ENCODE data around the gene TBX4.

TBX4 gene

GRCh38 chr17:61452301-61453290 is at the start of gene TBX4:
TBX4 (plus strand) TSS chr17:61452422; CDS start chr17:61456491, 4,069 bp downstream.
- no peak for DNase-seq

DNA sequence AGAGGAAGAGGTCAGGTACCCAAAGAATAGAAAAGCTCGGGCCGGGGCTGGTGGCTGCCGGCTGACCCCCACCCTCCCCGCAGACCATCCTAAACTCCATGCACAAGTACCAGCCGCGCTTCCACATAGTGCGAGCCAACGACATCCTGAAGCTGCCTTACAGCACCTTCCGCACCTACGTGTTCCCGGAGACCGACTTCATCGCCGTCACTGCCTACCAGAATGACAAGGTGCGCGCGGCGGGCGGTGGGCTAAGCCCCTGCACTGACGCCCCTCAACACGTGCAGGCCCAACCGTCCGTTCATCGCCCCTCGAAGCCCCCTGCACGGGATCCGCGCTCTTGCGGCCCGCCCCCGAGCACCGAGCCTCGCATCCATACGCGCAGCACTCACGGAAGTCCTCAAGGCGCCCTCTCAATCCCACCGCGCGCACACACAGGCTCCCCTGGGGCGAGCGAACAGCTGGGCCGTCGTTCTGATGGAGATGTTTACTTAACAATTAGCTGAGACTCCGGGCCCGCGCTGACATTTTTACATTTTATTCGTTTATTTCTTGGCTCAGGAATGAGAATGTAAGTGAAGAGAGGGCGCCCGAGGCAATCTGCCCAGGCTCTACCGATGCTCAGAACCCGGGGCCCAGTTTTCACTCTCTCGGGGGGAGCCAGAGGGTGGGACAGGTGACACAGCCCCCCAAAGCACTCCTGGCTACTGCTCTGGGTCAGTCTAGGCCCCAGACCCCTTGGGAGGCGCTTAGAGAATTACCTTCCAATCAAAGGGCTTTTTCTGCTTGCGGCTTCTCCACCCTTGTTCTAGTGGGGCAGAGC is 49.0 kb upstream of the TBX4 start:
- DNase-seq, result no peak

DNA sequence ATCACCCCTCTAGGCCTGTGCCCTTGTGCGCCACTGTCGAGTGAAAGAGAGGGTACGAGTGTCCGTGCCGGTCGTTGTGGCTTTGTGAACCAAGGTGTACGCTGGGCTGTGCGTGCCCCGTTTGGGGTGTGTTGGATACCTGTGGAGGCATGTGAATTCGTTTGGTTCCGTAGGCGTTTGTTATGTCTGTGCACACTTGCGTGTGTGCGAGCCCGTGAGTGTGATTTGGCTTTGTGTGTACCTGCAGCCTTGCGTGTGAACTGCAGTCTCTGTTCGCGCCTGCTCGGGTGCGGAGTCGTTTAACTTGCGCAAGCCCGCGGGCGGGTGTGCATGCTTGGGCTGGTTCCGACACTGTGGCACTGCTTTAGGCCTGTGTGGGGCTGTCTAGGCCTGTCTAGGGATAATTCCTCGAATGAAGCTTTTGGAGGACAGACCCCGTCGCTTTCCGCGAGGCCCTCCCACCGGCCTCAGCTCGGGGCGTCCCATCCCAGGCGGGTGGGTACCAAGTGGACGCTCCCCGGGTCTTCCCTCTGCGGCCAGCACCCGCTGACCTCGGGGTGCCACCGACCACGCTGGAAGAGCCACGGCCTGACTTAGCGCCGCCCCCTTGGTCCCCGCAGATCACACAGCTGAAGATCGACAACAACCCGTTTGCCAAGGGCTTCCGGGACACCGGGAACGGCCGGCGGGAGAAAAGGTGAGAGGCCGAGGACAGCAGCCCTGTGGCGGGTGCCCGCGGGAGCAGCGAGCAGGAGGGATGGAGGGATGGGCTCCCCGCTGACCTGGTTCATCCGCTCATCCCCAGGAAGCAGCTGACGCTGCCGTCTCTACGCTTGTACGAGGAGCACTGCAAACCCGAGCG is 48.2 kb upstream of the TBX4 start:
- DNase-seq, result no peak

DNA sequence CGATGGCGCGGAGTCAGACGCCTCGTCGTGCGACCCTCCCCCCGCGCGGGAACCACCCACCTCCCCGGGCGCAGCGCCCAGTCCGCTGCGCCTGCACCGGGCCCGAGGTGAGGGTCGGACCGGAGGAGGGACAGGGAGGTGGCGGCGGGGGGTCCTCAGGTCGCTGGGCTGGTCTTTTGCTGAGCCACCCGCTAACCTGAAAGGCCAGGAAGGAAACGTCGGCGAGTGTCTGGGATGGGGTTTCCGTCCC is 47.6 kb upstream of the TBX4 start:
- DNase-seq, result no peak

GRCh38 chr17:61404913-61405685 is 47.1 kb upstream of the TBX4 start:
- DNase-seq, result no peak

- DNase-seq, result no peak
Measured at GRCh38 chr17:61405686-61406536, 46.3 kb upstream of the TBX4 start.

DNA sequence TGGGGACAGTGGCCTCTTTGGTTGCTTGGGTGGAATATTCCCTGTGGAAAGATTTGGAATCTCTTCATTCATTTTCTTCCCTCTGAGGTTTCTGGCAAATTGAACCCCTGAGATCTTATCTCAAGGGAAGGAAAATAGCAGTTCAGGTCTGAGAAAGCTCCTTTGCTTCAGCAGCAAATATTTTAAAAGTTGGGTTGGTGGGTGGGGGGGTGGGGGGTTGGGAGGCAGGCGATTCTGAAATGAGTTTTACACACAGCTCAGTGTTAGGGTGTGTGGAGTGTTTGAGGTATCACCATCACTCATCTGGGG is 45.7 kb upstream of the TBX4 start:
- DNase-seq, result no peak

DNA sequence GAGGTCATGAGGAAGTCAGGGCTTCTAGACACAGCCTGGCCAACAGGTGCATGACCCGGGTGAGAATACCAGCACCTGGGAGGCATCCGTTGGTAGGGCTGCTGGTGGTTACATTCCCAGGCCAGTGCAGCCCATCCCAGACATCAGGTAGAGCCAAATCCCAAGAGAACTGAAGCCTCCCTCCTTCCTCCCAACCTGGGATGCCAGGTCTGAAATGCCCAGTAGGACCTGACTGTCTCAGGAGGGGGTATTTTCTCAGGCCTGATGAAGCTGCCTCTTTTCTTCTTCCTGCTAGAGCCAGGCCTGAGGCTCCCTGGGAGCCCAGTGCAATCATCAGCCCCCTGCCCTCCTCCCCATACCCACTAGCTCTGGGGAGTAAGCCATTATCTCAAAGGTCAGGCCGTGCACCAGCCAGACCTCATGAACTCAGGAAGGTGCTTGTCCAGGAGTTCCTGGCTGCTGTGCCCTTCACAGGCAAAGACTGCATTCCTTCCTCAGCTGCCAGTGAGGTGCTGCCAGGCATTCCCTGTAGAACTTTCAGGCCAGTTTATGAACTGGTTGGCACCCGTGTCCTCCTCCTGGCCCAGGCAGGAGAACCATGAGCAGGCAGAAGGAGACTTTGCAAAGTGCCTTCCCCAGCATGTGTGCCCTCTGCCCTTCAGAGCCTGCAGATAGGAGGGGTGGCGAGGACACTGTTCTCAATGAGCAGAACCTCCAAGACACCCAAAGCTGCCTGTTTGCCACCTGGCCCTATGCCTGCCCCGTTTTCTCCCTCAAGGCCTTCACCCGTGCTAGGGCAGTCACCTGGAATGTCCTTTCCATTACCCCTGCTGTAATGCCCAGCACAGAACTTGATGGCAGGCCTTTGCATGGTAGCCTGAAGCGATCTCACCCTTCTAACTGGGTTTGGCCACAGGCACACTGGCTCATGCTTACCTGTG is 45.0 kb upstream of the TBX4 start:
- no peak for DNase-seq

GRCh38 chr17:61408151-61409041 is 43.8 kb upstream of the TBX4 start:
- DNase-seq, result no peak

GRCh38 chr17:61409301-61410112 is 42.7 kb upstream of the TBX4 start:
- DNase-seq, result peak; percentile 70

DNA sequence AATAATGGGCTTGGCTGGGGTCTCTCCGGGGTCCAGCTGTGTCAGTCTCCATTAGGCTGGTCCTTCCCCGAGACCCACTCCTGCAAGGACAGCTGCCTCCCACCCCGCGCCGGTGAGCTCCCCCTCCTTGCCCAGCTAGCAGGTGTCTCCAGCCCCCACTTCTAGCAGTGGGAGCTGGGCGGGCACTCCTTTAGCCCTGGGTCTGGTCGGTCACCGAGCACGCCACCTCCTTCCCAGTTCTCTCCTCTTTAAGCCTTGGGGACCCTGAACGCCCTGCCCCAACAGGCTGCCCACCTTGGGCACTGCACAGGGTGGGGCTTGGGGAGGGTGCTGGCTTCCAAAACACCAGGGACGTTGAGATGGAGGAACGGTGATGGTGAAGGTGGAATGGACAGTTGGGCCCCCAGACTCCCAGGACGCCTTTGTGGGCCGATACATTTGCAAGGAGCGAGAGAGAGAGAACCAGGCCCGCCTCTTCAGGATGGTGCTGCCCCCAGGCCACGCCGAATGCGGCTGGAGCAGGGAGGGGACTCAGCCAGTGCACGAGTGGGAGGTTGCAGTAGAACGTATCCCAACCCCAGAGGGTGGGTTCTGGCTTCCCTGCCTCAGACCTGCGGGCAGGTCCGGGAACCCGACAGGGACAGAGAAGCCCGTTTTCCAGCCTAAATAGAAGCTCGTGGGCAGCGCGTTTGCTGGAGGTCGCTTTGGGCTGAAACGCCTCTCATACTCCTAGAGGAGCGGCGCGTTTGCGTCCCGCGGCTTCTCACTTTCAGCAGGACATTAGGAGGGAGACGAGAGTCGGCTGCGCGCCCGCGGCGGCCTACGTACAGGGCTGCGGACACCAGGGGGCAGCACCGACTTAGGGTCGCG is 41.8 kb upstream of the TBX4 start:
- DNase-seq, result peak; percentile 84

- DNase-seq, result no peak
Measured at GRCh38 chr17:61411011-61411260, 41.3 kb upstream of the TBX4 start.

DNA sequence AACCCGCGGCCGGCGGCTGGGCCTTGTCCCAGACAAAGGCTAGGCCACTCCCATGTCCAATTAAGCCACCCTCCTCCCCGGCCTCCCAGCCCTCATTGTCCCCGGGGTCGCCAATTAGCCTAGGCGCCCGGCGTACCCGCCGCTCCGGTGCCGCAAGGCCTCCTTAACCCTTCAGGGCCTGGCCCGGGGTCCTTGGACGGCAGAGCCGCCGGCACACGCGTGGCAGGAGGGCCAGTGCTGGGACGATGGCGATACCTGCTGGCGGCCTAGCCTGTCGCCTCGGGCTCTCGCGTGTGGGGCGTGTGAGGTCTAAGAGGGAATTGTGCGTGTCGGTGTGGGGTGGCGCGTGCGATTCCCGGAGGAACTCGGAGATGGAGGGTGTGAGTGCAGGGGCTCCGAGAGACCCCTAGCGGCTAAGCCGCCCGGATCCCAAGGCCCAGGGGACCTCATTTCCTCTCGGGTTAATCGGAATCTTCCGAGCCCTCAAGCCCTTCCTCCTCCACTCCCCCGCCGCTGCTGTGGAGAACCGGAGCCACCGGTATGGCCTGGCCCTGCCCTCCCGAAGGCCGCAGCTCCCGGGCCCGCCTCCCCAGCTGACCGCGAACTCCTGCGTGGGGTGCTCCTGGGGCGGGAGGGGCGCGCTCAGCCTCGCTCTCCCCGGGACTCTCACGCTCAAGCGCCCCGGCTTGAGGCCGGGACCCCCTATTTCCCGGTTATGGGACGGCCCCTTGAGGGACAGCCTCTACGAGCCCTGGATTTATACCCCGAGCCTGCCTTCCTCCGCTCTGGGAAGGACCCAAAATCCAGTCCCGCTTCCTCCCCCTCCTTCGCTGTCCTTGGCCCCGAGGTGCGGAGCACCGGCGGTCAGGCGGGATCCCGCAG is 40.7 kb upstream of the TBX4 start:
- peak; percentile 46 for DNase-seq

DNA sequence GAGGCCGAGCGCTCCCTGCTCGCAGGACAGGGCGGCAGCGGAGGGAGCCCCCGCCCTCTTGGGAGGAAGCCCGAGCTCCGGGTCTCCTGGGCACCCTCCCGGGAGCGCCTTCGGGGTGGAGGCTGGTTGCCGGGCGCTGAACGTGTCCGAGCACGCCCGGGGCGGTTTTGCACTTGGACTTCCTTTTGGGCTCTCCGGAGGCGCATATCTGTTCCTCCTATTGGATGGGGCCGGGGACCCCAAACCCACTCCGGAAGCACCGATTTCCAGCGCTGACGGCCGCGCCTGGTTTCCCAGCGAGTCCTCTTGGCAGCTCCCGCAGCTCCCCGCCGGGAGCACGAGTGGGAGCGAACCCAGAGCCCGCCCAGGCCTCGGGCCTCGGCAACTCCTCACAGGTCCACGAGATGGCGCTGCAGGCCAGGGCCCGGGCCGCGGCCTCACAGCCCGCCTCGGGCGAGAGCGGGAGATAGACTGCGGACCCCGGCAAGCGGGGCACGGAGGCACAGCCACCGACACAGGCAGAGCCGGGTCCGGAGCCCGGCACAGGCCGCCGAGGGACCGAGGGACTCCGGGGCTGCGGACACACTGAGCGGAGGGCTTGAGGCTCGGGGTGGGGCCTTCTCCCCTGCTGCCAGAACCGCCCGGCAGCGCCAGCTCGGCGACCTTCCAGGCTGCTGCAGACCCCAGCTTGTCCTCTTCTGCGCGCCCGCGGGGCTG is 39.9 kb upstream of the TBX4 start:
- peak; percentile 80 for DNase-seq

DNA sequence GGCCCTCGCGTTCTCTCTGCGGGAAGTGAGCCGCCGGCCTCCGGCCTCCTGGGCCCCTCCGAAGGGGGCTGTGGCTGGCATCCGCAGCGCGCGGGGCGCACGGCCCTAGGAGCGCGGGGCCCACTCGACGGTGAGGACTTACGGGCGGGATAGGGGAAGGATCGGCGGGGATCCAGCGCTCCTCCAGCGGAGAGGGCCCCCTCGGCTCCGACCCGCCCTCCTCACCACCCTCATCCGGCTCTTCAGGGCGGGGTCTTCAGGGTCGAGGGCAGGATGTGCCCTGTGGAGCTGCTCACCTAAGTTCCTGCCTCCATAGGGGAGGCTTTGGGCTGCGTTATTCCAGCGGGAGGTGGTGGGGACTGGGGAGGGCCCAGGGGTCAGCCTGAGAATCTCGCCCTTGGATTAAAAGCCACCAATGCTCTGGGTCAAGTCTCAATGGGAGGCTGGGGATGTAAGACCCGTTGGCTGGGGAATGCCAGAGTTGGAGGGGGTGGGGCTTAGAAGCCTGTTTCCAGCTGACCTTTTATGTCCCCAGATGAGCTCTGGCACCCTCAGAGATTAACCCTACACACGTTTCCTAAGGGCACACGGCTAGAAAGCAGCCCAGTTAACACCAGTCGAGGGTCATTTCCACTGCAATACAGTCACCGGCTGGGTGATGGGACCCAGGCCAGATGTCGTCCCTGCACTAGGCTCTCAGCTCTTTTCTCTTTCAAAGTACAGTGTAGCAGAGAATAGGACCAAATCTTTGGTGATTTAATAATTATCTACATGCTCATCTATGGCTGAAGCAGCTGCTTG is 39.2 kb upstream of the TBX4 start:
- no peak for DNase-seq

All from hematopoietic multipotent progenitor cell treated with erythropoietin and hydrocortisone succinate and interleukin-3 and kit ligand, for 4 days (in vitro differentiated cells).